SK-N-SH (cell line): ENCODE data around the gene REEP3.

Experiments used
- CTCF ChIP-seq: fragments of 200-600 bp; sonication (generic); IDR thresholded peaks from 2 replicates; pipeline ENCODE4 v1.6.1; 2017; ENCODE audit warnings: antibody characterized with exemption, mild to moderate bottlenecking, moderate library complexity
- JUND ChIP-seq: IDR thresholded peaks from 2 replicates; pipeline ENCODE4 v1.4.0; 2012
- POLR2AphosphoS5 ChIP-seq: IDR thresholded peaks from 2 replicates; pipeline ENCODE4 v1.6.1; 2012; ENCODE audit warnings: low read depth, low read length
- RCOR1 ChIP-seq: fragments of 150-350 bp; IDR thresholded peaks from 2 replicates; pipeline ENCODE4 v1.6.1; 2017; ENCODE audit warnings: antibody characterized with exemption, low read length
- SIN3A ChIP-seq: IDR thresholded peaks from 2 replicates; pipeline ENCODE4 v1.6.1; 2012; ENCODE audit warnings: low read depth, mild to moderate bottlenecking, low read length, moderate library complexity, borderline replicate concordance
- YY1 ChIP-seq: IDR thresholded peaks from 2 replicates; pipeline ENCODE4 v1.4.0; 2012; ENCODE audit warnings: low read depth, mild to moderate bottlenecking
- ZBTB33 ChIP-seq: IDR thresholded peaks from 2 replicates; pipeline ENCODE4 v1.4.0; 2012; ENCODE audit warnings: low read depth, borderline replicate concordance

GRCh38 chr10:63641799-63642198 is 120.6 kb downstream of the REEP3 start:
- no peak for TF ChIP-seq POLR2AphosphoS5
- TF ChIP-seq RCOR1: no peak
- TF ChIP-seq CTCF: no peak
- no peak for TF ChIP-seq YY1
- TF ChIP-seq SIN3A: no peak
- TF ChIP-seq ZBTB33: no peak
- TF ChIP-seq JUND: no peak
